ENCODE results near the gene FUCA1.
"Not testable (repeated sequence)": the region's sequence is repeated elsewhere in the genome, so short reads cannot be mapped to it uniquely, and the experiment has no call there.

Gene FUCA1

DNA sequence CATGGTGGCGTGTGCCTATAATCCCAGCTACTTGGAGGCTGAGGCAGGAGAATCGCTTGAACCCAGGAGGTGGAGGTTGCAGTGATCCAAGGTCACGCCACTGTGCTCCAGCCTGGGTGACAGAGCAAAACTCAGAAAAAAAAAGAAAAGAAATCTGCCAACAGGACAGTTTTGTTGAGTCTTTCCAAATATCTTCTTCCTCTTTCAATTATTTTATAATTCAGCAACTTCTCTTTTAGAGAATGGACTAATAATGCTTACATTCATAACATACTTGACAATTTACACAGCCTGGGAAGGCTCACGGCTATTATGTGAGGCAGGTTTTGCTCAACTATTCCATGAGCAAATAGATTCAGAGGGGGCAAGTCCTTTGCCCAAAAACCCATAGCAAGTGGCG, 27.0 kb upstream of the FUCA1 start:
- DNase-seq: no peak

DNA sequence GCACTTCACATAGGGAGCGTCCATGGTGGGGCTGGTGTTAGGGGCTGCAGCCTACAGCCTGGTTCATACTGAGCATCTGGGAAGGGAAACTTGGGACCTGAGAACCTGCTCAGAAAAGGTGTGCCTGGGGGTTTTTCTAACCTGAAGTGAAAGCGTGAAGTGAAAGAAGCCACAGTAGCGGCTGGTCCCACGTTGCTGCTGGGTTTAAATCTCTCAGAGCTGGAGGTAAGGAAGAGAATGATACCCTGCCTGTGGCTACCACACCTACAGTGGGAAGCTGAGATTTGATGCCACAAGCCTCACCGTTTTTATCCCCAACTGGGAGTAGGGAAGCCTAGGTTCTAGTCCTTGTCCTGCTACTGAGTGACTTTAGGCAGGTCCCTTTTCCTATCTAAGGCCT, 21.0 kb upstream of the FUCA1 start:
- no peak for DNase-seq

DNA sequence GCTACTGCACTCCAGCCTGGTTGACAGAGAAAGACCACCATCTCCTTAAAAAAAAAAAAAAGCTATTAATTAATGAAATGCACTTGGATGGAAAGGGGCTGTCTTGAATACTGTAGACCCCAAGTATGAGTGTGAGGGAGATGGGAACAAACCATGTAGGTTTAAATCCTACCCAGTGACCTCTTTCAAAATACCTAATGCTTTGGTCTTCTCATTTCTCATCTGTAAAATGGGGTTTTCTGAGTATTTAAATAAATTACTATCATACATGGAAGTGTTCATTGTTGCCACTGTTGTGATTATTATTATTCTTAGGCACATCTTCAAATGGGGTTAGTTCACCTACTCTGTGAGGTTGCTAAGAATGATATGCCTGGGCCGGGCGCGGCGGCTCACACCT, 17.1 kb upstream of the FUCA1 start:
- DNase-seq: no peak

DNA sequence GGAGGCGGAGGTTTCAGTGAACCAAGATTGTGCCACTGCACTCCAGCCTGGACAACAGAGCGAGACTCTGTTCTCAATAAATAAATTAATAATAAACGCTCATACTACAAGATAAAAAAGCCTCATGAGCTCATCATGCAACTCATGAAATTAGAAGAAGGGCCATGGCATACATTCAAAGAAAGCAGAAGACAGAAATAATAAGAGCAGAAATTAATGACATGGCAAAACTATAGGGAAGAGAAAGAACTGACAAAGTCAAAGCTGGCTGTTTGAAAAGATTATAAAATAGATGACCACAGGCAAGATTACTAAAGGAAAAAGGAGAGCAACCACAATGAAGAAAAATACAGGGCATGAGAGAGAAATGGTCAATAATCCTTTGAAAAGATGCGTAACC, 14.7 kb upstream of the FUCA1 start:
- DNase-seq: no peak

DNA sequence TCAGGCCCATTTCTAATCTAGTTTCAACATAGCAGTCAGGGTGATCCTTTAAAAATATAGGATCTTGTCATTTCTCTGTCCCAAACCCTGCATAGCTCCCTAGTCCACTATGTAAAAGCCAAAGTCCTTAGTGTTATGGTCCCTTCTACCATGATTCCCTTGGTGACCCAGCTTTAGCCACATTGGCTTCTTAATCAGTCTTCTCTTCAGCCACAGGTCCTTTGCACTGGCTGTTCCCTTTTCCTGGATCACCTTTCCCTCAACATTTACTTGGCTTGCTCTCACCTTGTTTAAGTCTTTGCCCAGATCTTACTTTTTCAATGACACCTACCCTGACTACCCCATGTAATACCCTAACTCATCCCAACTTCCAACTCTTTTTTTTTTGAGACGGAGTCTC, 11.7 kb upstream of the FUCA1 start:
- no peak for DNase-seq

DNA sequence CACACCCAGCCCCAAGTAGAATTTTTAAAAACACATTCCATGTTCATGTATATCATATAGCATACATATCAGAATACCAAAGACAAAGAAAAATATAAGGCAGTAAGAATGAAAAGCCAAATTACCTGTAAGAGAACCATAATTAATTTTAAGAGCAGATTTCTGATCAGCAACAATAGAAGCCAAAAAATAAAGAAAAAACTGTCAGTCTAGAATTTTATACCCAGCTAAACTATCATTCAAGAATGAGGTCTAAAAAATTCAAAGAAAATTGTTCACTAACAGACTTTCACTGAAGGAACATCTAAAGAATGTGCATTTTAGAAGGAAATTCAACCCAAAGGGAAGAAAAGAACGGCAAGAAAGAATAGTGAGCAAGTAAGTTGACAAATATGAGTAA, 10.6 kb upstream of the FUCA1 start:
- no peak for DNase-seq

DNA sequence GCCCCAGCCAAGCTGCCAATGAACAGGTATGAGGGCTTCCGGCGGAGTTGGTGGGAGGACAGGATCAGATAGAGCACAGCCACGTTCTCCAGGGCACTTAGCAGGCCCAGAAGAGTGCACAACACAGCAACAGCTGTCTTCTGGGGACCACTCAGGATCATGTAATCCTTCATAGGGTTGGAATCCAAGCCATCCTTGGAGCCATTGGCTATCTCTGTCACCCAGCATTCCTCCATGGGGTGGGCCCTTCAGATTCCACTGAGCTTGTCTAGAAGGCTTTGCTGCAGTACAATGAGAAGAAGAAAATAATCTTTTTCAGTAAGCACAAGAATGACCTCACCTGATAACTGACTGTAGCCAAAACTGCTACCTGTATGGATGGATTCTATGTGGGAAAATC, 7.3 kb upstream of the FUCA1 start:
- DNase-seq: no peak

DNA sequence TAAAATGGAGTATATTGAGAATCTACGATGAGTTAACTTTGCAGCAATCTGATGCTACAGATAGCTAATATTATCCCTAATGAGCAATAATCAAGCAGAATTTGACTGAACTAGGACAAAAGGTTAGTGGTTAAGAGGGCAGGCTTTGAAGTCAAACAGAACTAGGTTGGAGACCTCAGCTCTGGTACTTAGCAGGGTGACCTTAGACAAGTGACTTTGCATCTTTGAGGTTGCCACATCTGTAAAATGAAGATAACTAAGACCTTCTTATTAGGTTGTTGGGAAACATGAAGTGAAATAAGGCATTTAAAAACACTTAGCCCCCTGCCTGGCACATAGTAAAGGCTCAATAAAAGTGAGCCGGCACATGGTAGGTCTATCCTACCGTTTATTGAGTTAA, 4.3 kb upstream of the FUCA1 start:
- no peak for DNase-seq

DNA sequence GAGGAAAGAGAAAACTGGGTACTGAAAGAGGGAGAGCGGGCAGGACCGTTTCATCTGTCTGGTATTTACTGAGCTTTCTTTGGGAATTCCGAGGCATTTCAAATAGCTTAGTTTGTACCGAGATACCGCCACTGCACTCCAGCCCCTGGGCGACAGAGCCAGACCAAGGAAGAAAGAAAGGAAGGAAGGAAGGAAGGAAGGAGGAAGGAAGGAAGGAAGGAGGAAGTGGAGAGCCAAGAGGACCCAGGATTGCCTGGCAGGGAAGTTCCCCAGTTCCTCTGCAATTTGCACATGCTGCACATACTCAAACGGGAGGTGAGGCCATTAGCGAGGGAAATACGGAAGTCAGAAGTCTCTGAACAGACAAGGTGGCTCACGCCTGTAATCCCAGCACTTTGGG, 961 bp upstream of the FUCA1 start:
- DNase-seq: no peak

DNA sequence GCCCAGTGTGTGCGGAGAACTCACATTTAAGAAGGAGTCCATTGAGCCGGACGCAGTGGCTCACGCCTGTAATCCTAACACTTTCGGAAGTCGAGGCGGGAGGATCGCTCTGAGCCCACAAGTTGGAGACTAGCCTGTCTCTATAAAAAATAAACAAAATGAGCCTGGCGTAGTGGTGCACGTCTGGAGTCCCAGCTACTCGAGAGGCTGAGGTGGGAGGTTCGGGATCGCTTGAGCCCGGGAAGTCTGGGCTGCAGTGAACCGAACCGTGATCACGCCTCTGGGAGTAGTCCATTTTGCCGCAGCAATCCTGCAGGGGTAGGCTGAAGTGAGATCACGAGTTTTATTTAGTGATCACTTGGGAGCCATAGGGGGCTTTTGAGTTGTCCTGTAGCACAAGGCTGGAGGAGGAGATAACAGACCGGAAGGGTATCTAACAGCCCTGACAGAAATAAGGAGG, 497 bp upstream of the FUCA1 start:
- no peak for DNase-seq

DNA sequence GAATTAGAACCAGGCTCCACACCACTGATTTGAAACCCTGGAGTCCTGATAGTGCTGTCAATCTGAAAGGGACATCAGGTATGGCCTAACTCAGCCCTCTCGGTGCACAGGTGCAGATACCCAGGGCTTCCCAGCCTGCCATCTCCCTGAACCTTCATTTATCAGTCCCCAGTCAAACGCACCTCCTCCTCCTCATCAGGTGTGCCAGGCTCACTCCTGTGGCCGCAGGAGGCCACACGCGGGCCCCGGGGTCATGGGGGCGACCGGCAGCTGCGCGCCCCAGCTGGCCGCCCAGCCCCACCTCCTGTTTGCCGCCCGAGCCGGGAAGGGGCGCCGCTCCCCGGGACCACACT, 572 bp downstream of the FUCA1 start:
- DNase-seq: no peak

DNA sequence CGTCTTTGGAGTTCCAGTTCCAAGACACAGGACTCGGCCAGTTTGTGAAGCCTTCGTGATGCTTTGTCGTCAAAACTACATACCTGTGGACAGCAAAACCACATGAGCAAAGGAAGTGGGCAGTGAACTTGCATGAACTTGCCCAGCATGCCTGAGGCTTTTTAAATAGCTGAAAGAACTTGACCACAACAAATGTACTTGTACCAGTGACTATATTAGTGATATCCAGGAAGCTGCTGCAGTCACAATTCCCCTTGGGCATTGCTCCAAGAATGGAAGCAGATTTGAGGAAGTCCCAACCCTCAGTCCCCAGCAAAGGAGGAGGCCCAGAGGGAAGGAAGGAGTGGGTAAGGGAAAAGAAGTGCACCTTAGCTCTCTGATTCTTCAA, 2.6 kb downstream of the FUCA1 start:
- no peak for DNase-seq

DNA sequence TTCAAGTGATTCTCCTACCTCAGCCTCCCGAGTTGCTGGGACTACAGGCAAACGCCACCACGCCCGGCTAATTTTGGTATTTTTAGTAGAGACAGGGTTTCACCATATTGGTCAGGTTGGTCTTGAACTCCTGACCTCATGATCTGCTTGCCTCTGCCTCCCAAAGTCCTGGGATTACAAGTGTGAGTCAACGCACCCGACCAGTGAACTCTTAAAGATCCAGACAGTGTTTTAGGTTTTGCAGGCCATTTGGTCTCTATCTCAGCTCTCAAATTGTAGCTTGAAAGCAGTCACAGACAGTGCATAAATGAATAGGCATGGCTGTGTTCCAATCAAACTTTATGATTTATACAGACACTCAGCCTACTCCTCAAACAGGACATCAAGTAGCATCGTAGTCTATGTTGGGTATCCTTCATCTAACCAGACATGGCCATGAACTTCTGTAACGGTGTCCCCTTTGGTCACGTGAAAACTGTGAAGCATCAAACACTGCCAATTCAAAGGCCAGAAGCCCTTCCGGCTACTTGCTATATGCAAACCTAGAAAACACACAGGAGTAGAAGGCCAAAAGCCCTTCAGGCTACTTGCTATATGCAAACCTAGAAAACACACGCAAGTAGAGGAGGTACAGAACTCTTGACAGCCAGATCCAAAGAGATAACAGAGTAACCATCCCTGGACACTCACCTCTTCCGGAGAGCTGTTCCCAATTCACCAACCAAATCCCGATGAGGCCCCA, 3.1 kb downstream of the FUCA1 start:
- DNase-seq: no peak

DNA sequence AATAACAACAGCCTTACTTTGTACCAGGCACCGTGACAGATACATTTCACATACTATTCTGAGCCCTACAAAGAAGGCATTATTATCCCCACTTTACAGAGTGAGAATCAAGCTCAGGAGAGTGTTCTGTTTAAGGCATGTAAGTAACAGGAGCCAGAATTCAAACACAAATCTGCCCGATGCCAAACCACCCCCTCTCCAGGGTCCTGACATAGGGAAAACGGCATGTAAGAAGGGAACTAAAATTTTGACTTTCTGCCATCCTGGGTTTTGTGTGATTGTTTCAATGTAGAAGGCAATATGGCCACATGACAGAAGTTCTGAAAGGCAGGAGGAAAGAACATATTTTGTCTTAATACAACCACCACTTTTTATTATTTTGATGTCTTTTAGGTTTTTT, 5.5 kb downstream of the FUCA1 start:
- DNase-seq: no peak

DNA sequence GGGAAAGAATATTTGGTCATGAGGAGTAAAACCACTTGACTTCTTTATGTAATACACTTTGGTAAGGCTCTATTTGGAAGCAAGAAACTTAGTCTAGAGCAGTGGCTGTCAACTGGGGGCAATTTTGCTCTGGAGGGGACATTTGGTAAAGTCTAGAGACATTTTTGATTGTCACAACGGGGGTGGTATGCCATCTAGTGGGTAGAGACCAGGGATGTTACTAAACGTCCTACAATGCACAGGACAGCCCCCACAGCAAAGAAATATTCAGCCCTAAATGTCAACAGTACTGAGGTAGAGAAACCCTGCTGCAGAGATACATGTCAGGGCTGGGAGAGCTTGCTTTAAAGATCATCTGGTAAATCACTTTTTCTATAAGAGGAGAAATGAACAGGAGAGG, 13.5 kb downstream of the FUCA1 start:
- DNase-seq: no peak

DNA sequence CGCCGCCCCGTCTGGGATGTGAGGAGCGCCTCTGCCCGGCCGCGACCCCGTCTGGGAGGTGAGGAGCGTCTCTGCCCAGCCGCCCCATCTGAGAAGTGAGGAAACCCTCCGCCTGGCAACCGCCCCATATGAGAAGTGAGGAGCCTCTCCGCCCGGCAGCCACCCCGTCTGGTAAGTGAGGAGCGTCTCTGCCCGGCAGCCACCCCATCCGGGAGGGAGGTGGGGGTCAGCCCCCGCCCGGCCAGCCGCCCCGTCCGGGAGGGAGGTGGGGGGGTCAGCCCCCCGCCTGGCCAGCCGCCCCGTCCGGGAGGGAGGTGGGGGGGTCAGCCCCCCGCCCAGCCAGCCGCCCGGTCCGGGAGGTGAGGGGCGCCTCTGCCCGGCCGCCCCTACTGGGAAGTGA, 15.0 kb downstream of the FUCA1 start:
- DNase-seq: not testable (repeated sequence)

DNA sequence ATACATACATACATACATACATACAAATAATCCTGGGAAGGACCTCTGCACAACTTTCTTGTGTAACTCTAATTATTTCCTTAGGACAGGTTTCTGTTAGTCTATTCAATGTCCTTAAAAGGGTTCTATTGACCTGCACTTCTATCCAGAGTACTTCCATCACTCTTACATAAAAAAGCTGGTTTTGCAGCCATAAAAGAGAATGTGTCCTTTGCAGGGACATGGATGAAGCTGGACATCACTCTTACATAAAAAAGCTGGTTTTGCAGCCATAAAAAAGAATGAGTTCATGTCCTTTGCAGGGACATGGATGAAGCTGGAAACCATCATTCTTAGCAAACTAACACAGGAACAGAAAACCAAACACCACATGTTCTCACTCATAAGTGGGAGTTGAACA, 16.7 kb downstream of the FUCA1 start:
- not testable (repeated sequence) for DNase-seq

DNA sequence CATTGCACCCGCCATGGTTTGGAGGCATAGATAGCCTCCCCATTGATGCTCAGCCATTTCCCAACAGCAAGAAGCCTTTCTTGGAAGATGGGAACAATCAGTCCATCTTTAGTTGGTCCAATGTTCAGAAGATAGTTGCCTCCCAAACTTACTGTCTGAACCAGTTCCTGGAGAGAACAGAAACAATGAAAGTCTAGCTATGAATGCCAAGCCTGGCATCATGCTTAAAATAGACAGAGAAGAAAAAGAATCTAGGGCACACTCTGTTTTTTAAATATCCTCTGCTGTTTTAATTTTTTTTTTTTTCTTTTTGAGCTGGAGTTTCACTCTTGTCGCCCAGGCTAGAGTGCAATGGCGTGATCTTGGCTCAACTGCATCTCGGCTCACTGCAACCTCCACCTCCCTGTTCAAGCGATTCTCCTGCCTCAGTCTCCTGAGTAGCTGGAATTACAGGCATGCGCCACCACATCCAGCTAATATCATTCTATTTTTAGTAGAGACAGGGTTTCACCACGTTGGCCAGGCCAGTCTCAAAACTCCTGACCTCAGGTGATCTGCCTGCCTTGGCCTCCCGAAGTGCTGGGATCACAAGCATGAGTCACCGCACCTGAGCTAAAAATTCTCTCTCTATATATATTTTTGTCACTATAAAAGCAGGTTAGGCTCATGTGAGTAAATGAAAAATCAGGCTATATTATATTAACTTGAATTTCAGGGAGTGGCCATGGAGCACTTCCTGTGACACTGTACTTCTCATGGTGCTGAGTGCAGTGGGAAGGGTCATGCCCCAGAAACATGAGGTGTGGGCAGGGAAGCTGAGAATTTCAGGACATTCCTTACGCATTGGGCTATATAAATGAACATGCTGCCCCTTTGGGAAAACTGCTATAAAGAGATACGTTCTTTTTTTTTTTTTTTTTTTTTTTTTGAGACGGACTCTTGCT, 19.1 kb downstream of the FUCA1 start:
- no peak for DNase-seq

DNA sequence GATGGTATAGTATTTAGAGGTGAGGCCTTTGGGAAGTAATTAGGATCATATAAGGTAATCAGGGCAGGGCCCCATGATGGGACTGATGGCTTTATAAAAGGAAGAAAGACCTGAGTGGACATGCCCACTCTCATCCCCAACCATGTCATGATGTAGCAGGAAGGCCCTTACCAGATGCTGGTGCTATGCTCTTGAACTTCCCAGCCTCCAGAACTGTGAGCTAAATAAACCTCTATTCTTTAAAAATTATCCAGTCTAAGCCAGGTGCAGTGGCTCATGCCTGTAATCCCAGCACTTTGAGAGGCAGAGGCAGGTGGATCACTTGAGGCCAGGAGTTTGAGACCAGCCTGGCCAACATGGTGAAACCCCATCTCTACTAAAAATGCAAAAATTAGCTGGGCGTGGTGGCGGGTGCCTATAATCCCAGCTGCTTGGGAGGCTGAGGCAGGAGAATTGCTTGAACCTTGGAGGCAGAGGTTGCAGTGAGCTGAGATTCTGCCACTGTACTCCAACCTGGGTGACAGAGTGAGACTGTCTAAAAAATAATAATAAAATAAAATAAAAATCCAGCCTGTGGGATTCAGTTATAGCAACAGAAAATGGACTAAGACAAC, 20.5 kb downstream of the FUCA1 start:
- DNase-seq: not testable (repeated sequence)

DNA sequence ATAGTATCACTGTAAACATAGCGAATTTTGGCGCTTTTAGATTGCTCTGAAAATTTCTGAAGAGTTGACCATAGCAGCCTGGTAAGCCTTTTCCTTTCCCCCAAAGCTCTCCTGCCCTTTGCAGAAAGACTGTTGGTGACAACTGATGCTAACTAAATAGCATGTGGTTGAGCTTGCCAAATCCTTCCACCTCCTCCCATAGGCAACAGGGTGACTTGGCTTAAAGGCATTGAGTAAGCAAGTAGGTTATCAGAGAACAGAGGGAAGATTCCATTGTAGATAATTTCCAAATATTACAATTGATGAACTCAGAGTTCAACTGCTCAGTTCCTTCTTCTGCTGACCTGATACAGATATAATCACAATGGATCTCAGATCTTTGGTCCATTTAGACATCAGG, 22.9 kb downstream of the FUCA1 start:
- DNase-seq: no peak

DNA sequence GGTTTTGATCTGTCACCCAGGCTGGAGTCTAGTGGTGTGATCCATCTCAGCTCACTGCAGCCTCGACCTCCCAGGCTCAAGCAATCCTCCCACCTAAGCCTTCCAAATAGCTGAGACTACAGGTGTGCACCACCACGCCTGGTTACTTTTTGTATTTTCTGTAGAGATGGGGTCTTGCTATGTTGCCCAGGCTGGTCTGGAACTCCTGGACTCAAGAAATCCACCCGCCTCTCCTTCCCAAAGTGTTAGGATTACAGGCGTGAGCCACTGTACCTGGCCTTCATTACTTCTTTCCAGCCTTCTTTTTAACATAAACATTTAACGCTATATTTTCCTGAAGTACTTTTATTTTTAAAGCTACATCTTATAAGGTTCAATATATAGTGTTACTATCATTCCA, 24.4 kb downstream of the FUCA1 start:
- no peak for DNase-seq

DNA sequence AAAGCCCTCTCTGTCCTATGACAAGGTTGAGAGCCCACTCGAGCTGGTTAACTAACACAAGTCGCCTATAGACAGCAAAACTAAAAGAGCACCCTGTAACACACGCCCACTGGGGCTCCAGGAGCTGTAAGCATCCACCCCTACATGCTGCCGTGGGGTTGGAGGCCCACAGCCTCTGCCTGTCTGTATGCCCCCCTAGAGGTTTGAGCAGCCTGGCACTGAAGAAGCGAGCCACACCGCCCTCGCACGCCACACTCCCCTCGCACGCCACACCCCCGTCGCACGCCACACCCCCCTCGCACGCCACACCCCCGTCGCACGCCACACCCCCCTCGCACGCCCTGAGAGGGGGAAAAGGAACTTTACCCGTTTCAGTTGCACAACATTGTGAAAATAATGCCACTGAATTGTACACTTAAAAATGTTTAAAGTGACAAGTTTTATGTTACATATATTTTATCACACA, 29.7 kb downstream of the FUCA1 start:
- peak; percentile 12 for DNase-seq

DNA sequence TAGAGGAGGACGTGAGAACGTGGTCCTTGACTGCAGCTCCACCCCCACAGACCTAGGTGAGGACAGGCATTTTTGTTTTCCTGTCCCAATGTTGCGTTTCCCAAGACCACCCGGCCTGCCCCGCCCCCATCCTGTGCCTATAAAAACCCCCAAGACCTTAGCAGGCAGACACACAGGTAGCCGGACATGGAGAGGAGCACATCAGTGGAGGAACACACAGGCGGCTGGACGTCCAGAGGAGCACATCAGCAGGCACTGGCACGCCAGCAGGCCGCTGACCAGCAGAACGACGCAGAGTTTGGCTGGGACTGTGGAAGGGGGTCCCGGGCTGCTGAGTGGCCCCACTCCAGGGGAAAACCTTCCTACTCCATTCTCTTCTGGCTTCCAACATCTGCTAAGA, 30.2 kb downstream of the FUCA1 start:
- no peak for DNase-seq

DNA sequence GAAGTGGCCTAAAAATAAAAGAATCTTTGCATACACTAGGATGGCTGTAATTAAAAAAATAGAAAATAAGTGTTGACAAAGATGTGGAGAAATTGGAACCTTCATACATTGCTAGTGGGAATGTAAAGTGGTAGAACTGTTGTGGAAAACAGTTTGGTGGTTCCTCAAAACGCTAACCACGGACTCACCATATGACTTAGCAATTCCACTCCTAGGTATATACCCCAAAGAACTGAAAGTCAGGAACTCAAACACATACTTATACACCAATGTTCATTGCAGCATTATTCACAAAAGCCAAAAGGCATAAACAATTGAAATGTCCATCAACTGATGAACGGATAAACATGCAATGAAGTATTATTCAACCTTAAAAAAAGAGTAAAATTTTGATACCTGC, 32.1 kb downstream of the FUCA1 start:
- DNase-seq: no peak
